SK-N-SH treated with all-trans-retinoic acid at 6 μM for 48 hours (cell line): Measurements from ENCODE around the gene WDR5B.
"Not testable (repeated sequence)": the region's sequence is repeated elsewhere in the genome, so short reads cannot be mapped to it uniquely, and the experiment has no call there.

Experiments
- ATAC-seq: fragments of 200-7000 bp; cut with Tn5 transposase; 3 replicates; pipeline ENCODE4 v1.9.1; 2020; ENCODE audit warnings: mild to moderate bottlenecking, moderate library complexity
- ARNTL ChIP-seq: fragments of 450-650 bp; formaldehyde crosslinking; IDR thresholded peaks from 2 replicates; pipeline ENCODE4 v1.5.0; 2020; ENCODE audit warnings: low read depth, mild to moderate bottlenecking, moderate library complexity, borderline replicate concordance
- BACH2 ChIP-seq: fragments of 250-450 bp; sonication (Bioruptor Pico); IDR thresholded peaks from 2 replicates; pipeline ENCODE4 v1.9.0; 2021; ENCODE audit warnings: mild to moderate bottlenecking, borderline replicate concordance
- CSDC2 ChIP-seq: fragments of 250-450 bp; sonication (Bioruptor Pico); IDR thresholded peaks from 2 replicates; pipeline ENCODE4 v1.5.0; 2020; ENCODE audit warnings: mild to moderate bottlenecking, moderate library complexity
- ESRRG ChIP-seq: fragments of 250-450 bp; sonication (Bioruptor Pico); IDR thresholded peaks from 2 replicates; pipeline ENCODE4 v1.6.1; 2021; ENCODE audit warnings: mild to moderate bottlenecking
- GLIS3 ChIP-seq: fragments of 250-450 bp; sonication (Bioruptor Pico); IDR thresholded peaks from 2 replicates; pipeline ENCODE4 v1.5.0; 2020; ENCODE audit warnings: mild to moderate bottlenecking, moderate library complexity
- ISL1 ChIP-seq: fragments of 250-450 bp; sonication (Bioruptor Pico); IDR thresholded peaks from 2 replicates; pipeline ENCODE4 v2.1.2; 2022; ENCODE audit warnings: mild to moderate bottlenecking, moderate library complexity
- POU6F1 ChIP-seq: fragments of 250-450 bp; sonication (Bioruptor Pico); IDR thresholded peaks from 2 replicates; pipeline ENCODE4 v1.8.0; 2021; ENCODE audit warnings: low read depth, mild to moderate bottlenecking, moderate library complexity, borderline replicate concordance
- PPARA ChIP-seq: fragments of 250-450 bp; sonication (Bioruptor Pico); IDR thresholded peaks from 2 replicates; pipeline ENCODE4 v1.5.0; 2020; ENCODE audit warnings: mild to moderate bottlenecking, borderline replicate concordance
- RARB ChIP-seq: fragments of 250-450 bp; sonication (Bioruptor Pico); IDR thresholded peaks from 2 replicates; pipeline ENCODE4 v1.8.0; 2021; ENCODE audit warnings: mild to moderate bottlenecking, moderate library complexity
- SNAI2 ChIP-seq: fragments of 250-450 bp; sonication (Bioruptor Pico); IDR thresholded peaks from 2 replicates; pipeline ENCODE4 v1.5.0; 2020; ENCODE audit warnings: mild to moderate bottlenecking, moderate library complexity
- TCF4 ChIP-seq: fragments of 250-450 bp; sonication (Bioruptor Pico); IDR thresholded peaks from 2 replicates; pipeline ENCODE4 v1.8.0; 2021; ENCODE audit warnings: mild to moderate bottlenecking, moderate library complexity, borderline replicate concordance
- TOX ChIP-seq: fragments of 250-450 bp; sonication (Bioruptor Pico); IDR thresholded peaks from 2 replicates; pipeline ENCODE4 v1.8.0; 2021; ENCODE audit warnings: mild to moderate bottlenecking, moderate library complexity, borderline replicate concordance
- ZC3H10 ChIP-seq: fragments of 250-450 bp; sonication (Bioruptor Pico); IDR thresholded peaks from 2 replicates; pipeline ENCODE4 v1.5.1; 2021; ENCODE audit warnings: mild to moderate bottlenecking, moderate library complexity
- ZFP30 ChIP-seq: fragments of 450-650 bp; formaldehyde crosslinking; IDR thresholded peaks from 2 replicates; pipeline ENCODE4 v1.5.0; 2022; ENCODE audit warnings: mild to moderate bottlenecking, moderate library complexity
- ZNF565 ChIP-seq: fragments of 450-650 bp; formaldehyde crosslinking; conservative IDR thresholded peaks from 2 replicates; pipeline ENCODE4 v1.5.0; 2020; ENCODE audit warnings: low read depth, mild to moderate bottlenecking, moderate library complexity
- ZNF70 ChIP-seq: fragments of 450-650 bp; formaldehyde crosslinking; IDR thresholded peaks from 2 replicates; pipeline ENCODE4 v1.5.0; 2020; ENCODE audit warnings: mild to moderate bottlenecking, moderate library complexity
- ZNF8 ChIP-seq: fragments of 450-650 bp; formaldehyde crosslinking; IDR thresholded peaks from 2 replicates; pipeline ENCODE4 v1.5.0; 2020; ENCODE audit warnings: mild to moderate bottlenecking, moderate library complexity
- TF ChIP-seq, protein P1 (sequence below): fragments of 250-450 bp; sonication (Bioruptor Pico); IDR thresholded peaks from 2 replicates; pipeline ENCODE4 v1.5.0; 2020; ENCODE audit warnings: mild to moderate bottlenecking, moderate library complexity
- TF ChIP-seq, protein P2 (sequence below): fragments of 250-450 bp; sonication (Bioruptor Pico); IDR thresholded peaks from 2 replicates; pipeline ENCODE4 v1.8.0; 2020; ENCODE audit warnings: mild to moderate bottlenecking, moderate library complexity, borderline replicate concordance

Gene WDR5B

GRCh38 chr3:122366379-122366749 lies 49.5 kb downstream of the WDR5B start (continued):
- TF ChIP-seq, protein P1, sequence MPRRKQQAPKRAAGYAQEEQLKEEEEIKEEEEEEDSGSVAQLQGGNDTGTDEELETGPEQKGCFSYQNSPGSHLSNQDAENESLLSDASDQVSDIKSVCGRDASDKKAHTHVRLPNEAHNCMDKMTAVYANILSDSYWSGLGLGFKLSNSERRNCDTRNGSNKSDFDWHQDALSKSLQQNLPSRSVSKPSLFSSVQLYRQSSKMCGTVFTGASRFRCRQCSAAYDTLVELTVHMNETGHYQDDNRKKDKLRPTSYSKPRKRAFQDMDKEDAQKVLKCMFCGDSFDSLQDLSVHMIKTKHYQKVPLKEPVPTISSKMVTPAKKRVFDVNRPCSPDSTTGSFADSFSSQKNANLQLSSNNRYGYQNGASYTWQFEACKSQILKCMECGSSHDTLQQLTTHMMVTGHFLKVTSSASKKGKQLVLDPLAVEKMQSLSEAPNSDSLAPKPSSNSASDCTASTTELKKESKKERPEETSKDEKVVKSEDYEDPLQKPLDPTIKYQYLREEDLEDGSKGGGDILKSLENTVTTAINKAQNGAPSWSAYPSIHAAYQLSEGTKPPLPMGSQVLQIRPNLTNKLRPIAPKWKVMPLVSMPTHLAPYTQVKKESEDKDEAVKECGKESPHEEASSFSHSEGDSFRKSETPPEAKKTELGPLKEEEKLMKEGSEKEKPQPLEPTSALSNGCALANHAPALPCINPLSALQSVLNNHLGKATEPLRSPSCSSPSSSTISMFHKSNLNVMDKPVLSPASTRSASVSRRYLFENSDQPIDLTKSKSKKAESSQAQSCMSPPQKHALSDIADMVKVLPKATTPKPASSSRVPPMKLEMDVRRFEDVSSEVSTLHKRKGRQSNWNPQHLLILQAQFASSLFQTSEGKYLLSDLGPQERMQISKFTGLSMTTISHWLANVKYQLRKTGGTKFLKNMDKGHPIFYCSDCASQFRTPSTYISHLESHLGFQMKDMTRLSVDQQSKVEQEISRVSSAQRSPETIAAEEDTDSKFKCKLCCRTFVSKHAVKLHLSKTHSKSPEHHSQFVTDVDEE (CRISPR knock-in tag) = no peak

DNA sequence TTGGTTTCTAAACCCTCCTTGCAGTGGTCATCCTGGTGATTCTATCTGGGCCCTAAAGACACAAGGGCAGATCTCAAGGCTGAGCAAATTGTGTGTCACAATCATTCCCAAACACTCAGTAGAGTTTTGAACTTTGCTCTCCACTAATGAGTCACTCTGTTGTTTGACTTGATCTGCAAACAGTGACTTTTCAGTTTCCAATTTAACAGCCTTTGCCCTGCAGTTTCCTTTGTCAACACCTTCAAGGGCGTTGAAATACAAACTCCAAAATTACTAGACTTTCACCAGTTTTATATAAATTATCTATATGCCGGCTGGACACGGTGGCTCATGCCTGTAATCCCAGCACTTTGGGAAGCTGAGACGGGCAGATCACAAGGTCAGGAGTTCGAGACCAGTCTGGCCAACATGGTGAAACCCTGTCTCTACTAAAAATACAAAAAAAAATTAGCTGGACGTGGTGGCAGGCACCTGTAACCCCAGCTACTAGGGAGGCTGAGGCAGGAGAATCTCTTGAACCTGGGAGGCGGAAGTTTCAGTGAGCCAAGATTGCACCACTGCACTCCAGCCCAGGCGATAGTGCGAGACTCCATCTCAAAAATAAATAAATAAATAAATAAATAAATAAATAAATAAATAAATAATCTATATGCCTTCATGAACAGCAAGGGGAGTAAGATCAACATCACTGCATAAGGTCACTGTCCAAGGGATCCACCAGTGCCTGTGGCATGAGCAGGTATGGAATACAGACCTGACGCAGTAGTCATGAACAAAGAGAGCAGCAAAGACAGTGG lies 50.1 kb downstream of the WDR5B start:
- ATAC-seq = not testable (repeated sequence)

DNA sequence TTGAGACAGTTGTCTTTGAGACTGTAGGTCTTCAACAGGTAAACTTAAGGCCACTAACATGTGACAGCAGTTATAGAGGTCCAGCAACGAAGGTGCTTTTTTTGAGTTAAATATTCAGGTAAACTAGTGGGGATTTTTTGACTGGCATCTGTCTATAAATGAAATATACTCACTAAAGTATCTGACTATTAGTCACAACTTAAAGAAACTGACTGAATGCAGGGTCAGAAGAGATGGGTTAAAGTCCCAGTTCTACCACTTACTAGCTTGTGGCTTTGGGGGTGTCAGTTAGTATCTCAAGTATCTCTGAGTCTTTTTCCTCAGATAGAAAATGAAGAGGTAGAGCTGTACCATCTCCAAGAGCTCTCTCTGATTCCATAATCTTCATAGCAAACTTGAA lies 50.8 kb downstream of the WDR5B start:
- no peak for TF ChIP-seq ISL1 (CRISPR knock-in tag)
- no peak for TF ChIP-seq ZNF8 (CRISPR knock-in tag)
- no peak for TF ChIP-seq POU6F1
- TF ChIP-seq, protein P2, sequence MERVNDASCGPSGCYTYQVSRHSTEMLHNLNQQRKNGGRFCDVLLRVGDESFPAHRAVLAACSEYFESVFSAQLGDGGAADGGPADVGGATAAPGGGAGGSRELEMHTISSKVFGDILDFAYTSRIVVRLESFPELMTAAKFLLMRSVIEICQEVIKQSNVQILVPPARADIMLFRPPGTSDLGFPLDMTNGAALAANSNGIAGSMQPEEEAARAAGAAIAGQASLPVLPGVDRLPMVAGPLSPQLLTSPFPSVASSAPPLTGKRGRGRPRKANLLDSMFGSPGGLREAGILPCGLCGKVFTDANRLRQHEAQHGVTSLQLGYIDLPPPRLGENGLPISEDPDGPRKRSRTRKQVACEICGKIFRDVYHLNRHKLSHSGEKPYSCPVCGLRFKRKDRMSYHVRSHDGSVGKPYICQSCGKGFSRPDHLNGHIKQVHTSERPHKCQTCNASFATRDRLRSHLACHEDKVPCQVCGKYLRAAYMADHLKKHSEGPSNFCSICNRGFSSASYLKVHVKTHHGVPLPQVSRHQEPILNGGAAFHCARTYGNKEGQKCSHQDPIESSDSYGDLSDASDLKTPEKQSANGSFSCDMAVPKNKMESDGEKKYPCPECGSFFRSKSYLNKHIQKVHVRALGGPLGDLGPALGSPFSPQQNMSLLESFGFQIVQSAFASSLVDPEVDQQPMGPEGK = no peak
- TF ChIP-seq SNAI2 = no peak
- ATAC-seq = no peak

DNA sequence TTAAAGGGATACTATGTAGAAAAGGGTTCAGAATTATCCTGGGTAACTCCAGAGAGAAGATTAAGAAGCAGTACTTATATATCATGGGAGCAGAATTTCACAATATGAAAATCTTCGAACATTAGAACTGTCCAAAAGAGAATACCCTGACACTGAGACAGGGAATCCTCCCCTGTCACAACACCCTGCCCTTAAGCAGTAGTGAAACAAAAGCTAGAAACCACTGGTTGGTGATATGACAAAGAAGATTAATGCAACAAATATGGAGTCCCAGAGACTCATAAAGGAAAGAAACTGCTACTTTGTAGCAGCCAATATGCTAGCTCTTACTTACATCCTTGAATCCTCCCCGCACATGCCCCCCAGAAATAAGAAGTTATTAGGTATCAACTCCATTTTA lies 51.4 kb downstream of the WDR5B start:
- no peak for ATAC-seq
- TF ChIP-seq ZC3H10 (CRISPR knock-in tag) (no peak), ARNTL (CRISPR knock-in tag) (no peak), TOX (no peak), CSDC2 (CRISPR knock-in tag) (no peak), RARB (CRISPR knock-in tag) (no peak), ZNF70 (CRISPR knock-in tag) (no peak), ZFP30 (CRISPR knock-in tag) (no peak), ZNF565 (CRISPR knock-in tag) (no peak), BACH2 (CRISPR knock-in tag) (no peak), POU6F1 (no peak), ISL1 (CRISPR knock-in tag) (no peak), PPARA (no peak), GLIS3 (CRISPR knock-in tag) (no peak), TCF4 (no peak), ESRRG (no peak)
- TF ChIP-seq, protein P1 (CRISPR knock-in tag) = no peak
- TF ChIP-seq, all 23 proteins: peak for 0
